AG09309 (cell line): Measurements from ENCODE around the gene LYVE1.

ENCODE experiments used
- DNase-seq: peaks from one replicate; pipeline ENCODE4 v3.0.0-alpha.2; 2010; ENCODE audit warnings: low read depth
- H3K4me3 ChIP-seq: 2 replicates; pipeline ENCODE4 v1.5.1; 2011; ENCODE audit warnings: mild to moderate bottlenecking, low read depth, low read length, moderate library complexity; ENCODE audit not compliant: control insufficient read depth
- CTCF ChIP-seq: IDR thresholded peaks from 2 replicates; pipeline ENCODE4 v1.5.1; 2011; ENCODE audit warnings: mild to moderate bottlenecking, low read depth, low read length, inconsistent platforms; ENCODE audit not compliant: insufficient read depth, control insufficient read depth; ENCODE audit errors: missing control alignments

Gene LYVE1

GRCh38 chr11:10575346-10576034, 7.0 kb upstream of the LYVE1 start:
- TF ChIP-seq CTCF: no peak
- H3K4me3 ChIP-seq: no peak overlapping the region
- DNase-seq: no peak

DNA sequence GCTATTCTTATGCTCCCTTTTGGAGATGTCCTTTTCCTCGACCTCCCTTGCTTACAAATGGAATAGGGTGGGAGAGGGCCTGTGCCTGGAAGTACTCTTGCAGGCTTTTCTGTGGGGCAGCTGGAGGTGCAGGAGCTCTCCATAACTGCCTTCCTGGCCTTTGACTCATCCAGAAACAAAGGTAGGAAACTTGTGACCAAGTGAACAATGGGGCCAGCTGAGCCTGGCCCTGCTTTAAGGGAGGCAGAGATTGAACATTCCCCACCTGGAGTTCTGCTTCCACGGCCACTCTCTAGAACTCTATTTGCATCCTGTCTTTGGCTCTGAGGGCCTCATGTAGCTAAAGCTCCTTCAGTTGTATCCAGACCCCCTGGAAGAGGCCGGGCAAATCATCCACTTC, 5.1 kb upstream of the LYVE1 start:
- no peak overlapping the region for H3K4me3 ChIP-seq
- no peak for TF ChIP-seq CTCF
- no peak for DNase-seq

GRCh38 chr11:10573028-10573427, 4.6 kb upstream of the LYVE1 start:
- no peak for TF ChIP-seq CTCF
- no peak for DNase-seq

GRCh38 chr11:10572533-10572932, 4.1 kb upstream of the LYVE1 start:
- no peak for DNase-seq
- TF ChIP-seq CTCF: no peak
- no peak overlapping the region for H3K4me3 ChIP-seq

More at GRCh38 chr11:10573028-10573427, 4.6 kb upstream of the LYVE1 start:
- H3K4me3 ChIP-seq: no peak overlapping the region

GRCh38 chr11:10567446-10567845, 1.0 kb downstream of the LYVE1 start:
- no peak for DNase-seq
- TF ChIP-seq CTCF: no peak
- H3K4me3 ChIP-seq: no peak overlapping the region

- TF ChIP-seq CTCF: no peak
- no peak overlapping the region for H3K4me3 ChIP-seq
- DNase-seq: no peak
Measured at GRCh38 chr11:10566257-10566957, 2.1 kb downstream of the LYVE1 start.

GRCh38 chr11:10565493-10565892, 3.0 kb downstream of the LYVE1 start:
- H3K4me3 ChIP-seq: no peak overlapping the region
- no peak for TF ChIP-seq CTCF
- DNase-seq: no peak
